Liver (tissue), 3 donors: ENCODE measurements around the gene HDGFL1.

Experiments
- ATF3 ChIP-seq: IDR thresholded peaks from 2 replicates; pipeline ENCODE4 v1.6.1; 2016; ENCODE audit warnings: antibody characterized with exemption
- CTCF ChIP-seq: fragments of 150-350 bp; IDR thresholded peaks from 2 replicates; pipeline ENCODE4 v1.5.1; 2017; ENCODE audit warnings: improper control_type of control experiment, low read depth, low read length; ENCODE audit not compliant: missing input control
- FOXA1 ChIP-seq: IDR thresholded peaks from 2 replicates; pipeline ENCODE4 v1.6.1; 2016; ENCODE audit warnings: antibody characterized with exemption
- FOXA2 ChIP-seq: IDR thresholded peaks from 2 replicates; pipeline ENCODE4 v1.6.1; 2016; ENCODE audit warnings: antibody characterized with exemption
- GABPA ChIP-seq, 2 donors: IDR thresholded peaks in 1 of 2; conservative IDR thresholded peaks in 1 of 2; 2 replicates each; pipeline ENCODE4 v1.6.1; 2016; ENCODE audit warnings: antibody characterized with exemption in 2 of 2, mild to moderate bottlenecking in 1 of 2, moderate library complexity in 1 of 2
- HNF4G ChIP-seq: IDR thresholded peaks from 2 replicates; pipeline ENCODE4 v1.6.1; 2016; ENCODE audit warnings: antibody characterized with exemption
- JUND ChIP-seq, 2 donors: IDR thresholded peaks; 2 replicates each; pipeline ENCODE4 v1.6.1; 2016; ENCODE audit warnings: antibody characterized with exemption in 2 of 2
- RAD21 ChIP-seq, 2 donors: IDR thresholded peaks; 2 replicates each; pipeline ENCODE4 v1.6.1; 2016; ENCODE audit warnings: antibody characterized with exemption in 2 of 2, mild to moderate bottlenecking in 2 of 2
- SP1 ChIP-seq: IDR thresholded peaks from 2 replicates; pipeline ENCODE4 v1.6.1; 2018; ENCODE audit warnings: antibody characterized with exemption, mild to moderate bottlenecking
- donor health status: healthy.
- donor health status: healthy.

DNA sequence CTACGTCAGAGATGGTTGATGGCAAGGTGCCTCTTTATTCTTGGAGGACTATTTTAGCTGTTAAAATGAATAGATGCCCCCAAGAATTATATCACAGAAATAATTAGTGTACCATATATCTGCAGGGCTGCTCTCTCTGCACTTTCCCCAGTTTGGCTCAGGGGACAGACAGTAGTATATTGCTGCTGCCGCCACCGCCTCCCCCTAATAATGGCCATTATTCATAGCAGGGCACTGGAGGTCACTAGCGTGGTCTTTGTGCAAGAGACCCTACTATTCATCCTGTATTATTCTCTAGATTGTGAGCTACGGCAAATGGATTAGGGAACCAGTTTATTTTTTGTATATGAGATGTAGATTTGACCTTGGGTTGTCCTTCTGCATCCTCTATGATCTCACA, 11.0 kb downstream of the HDGFL1 start:
- TF ChIP-seq CTCF (no peak), RAD21 (IDR thresholded peaks at IDR 0.05) (no peak), HNF4G (no peak), SP1 (no peak), JUND (IDR thresholded peaks at IDR 0.05) (no peak), FOXA1 (no peak), ATF3 (no peak), FOXA2 (no peak), GABPA (IDR thresholded peaks at IDR 0.05 in 1 of 2, conservative IDR thresholded peaks at IDR 0.05 in 1 of 2) (no peak)
